GM19238 (cell line): ENCODE results near the gene LRRC1.
A peak's percentile ranks its signal among the peaks of the same experiment; 100 is the strongest.
"Not testable (repeated sequence)": the region's sequence is repeated elsewhere in the genome, so short reads cannot be mapped to it uniquely, and the experiment has no call there.

Source experiments
- DNase-seq: peaks from one replicate; pipeline ENCODE4 v3.0.0; 2011; ENCODE audit warnings: low spot score; ENCODE audit not compliant: insufficient read length

Gene LRRC1

DNA sequence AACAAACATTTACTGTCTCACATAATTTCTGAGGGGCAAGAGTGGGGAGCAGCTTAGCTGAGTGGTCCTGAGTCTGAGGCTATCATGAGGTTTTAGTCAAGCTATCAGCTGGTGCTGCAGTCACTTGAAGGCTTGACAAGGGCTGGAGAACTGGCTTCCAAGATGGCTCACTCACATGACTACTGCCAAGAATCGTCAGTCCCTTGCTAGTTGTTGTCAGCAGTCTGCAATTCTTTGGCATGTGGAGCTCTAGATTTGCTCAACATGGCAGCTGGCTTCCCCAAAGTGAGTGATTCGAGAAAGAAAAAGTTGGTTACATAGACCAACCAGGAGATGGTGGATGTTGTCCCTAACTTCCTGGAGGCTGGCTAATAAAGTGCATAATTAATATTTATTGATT lies 2.8 kb upstream of the LRRC1 start:
- DNase-seq, result no peak

DNA sequence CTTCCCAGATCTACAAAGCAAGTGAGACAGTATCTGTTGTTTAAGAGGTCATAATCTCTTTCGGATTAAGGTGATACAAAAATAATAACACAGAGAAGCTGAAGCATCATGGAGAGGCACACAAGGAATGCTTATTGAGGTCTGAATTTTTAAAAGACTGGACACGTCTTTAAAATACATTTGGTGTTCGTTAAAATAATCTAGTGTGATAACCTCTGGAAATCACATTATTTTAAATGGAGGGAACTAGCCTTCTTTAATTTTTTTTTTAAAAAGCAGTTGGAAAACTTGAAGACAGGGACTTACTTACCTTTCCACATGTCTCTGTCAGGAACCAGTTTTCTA lies 1.9 kb upstream of the LRRC1 start:
- DNase-seq, result no peak

DNA sequence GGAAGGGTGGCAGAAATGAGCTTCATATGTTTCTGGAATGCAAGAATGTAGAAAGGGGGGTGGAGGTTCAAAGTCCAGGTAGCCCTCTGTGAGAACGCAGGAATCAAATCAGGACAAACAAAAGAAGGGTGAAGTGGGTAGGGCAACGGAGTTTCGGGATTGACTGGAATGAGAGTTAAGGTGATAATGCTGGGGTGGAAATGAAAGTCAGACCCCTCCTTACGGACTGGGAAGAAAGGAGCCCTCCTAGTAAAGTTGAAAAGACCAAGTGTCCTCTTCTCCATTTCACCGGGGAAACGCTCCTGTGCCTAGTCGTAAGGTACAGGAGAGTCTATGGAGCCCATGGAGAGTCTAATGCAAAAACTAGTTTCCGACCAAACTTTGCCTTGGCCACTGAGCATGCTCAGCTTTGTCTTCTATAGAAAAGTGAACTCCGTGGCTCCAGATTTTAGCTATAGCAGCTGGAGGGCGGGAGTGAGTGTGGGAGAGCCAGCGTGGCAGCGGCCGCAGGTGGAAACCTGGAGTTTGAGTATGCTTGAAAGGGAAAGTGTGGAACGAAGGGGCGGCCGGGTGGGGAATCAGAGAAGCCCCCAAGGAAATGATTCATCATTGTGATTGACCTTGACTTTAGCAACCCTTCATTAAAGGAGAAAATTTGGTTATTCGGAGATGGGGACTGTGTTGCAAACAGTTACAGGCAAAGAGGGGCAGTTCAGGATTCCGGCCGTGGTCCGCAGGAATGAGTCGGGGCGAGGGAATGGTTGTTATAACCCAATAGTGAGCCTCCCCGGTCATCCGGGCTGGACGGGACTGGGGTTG lies 1.3 kb upstream of the LRRC1 start:
- peak; percentile 24 for DNase-seq

DNA sequence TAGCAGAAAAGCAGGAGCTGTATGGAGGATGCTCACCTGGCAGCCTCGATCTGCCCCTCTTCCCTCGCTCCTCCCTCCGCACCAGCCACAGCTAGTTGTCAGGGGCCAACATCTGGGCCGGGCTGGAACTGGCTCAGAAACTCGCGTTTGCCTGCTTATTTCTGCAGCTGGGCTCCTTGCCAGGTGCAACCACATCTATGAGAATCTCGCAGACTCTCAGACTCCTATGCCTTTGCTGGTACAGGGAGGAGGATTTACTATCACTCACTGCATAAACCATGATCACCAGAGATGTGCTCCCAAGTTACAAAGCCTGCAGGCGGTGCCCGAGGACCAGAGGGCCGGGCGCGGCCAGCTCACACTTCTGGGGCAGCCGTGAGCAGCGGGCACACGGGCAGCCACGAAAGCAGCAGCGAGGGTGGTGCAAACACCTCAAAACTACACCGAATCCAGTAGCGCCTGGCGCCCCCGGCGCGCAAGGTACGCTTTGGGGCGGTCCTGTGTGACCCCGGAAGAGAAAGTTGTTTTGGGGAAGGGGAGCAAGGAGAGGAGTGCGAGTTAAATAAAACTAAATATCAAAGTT lies 577 bp upstream of the LRRC1 start:
- peak; percentile 34 for DNase-seq

DNA sequence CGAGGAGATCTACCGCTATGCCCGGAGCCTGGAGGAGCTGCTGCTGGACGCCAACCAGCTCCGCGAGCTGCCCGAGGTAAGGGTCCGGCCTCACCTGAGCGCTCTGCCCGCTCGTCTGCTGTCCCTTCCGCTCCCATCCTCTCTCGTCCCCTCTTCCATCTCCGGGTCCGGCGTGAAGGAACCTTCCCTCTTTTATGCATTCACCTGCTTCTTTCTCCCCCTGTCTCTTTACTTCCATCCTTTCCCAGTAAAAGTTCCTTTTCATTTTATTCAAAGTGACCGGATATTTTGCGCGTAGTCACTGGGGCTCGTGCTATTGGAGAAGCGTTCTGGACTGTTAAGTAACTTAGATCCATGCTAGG lies 516 bp downstream of the LRRC1 start:
- no peak for DNase-seq

DNA sequence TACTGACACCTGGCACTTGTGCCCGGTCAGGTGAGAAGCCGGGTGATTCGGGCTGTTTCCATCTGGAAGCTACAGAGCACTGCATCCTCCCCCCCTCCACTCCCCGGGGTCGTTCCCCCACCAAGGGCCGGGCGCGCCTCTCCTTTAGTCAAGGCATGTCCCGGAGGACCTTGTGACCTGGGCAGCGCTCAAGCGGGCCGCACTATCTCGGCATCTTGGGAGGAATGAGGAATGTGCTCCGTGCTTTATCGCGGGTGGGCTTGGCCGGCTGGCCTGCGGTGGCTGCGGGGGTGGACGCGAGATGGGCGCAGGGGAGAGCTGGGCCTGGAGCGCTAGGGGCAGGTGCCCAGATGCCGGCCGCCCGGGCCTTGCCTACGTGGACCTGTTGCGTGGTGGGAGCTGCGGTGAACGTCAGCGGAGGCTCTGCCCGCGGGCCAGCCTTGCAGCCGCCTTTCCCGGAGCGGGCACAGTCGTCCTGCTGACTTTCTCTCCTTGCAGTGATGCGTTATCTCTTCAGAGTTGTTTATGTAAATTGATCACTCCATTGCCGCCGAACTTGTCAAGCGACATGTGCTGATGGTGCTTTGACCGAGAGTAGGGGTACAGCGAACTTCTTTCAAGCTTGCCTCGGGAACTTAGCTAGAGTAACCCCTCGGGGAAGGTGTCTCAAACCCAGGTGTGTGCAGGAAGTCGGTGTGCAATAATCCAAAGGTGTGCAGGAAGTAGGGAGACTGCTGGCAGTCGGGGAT lies 1.1 kb downstream of the LRRC1 start:
- no peak for DNase-seq

DNA sequence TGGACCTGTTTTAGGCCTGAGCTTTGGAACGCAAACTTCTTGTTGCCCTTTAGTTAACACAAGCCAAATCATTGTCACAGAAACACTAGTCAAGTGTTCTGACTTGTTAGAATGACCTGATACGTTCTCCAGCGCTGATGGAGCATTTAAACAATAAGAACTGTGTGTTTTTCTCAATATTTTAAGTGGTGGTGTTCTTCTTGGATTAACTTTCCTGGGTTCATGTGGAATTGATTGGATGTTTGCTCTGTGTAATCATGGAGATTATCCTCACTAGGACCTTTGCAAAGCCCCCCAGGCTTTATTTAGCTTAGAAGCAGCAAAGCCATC lies 1.6 kb downstream of the LRRC1 start:
- DNase-seq, result no peak

DNA sequence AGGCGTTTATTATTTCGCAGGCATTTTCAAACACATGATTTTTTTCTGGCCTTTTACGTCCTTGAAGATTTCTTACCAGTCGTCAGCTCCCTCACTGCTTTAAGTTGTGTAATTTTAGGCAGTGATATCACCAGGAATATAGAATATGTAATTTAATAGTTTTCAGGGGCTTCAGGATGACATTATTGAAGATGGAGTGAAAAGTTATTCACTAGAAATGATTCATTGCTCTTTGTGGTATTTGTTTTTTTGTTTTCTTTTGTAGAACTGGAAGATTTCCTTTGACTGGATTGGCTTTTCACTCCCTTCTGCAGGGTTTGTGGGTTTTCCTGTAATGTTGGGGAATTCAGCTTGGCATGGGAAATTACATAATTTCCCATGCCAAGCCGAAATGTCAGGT lies 2.0 kb downstream of the LRRC1 start:
- DNase-seq, result no peak

DNA sequence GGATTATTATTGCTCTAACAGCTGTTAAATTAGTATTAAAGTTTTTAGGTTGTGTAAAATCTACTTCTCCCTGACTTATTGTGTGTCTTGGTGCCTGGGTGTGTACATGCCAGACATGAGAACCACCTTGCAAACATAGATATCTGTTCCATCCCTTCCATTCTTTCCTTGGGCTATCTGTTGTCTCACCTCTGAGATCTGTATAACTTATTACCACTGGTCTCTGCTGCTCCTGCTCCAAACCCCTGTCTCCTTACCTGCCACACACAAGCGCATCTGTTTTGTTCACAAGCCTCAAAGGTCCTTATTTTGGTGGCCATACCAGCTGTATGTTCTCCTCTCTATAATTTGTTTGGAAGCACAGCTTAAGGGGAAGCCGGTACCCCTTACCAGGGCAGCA lies 2.5 kb downstream of the LRRC1 start:
- no peak for DNase-seq

DNA sequence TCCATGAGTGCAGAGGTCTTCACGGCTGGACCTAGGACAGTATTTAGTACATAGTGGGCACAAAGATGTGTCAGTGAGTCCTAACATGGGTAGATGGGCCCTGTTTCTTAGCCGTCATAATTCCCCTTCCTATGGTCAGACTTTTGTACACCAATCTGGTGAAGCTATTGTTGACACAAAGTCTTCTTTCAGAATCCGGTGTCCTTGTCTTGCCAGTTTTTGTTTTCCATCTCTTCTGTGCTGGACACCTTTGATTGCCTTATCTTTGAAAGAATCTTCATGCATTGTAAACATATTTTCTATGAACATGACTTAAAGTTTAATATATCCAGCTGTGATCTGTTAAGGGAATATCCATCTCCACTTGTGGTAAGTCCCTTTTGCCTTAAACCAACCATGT lies 4.5 kb downstream of the LRRC1 start:
- no peak for DNase-seq

DNA sequence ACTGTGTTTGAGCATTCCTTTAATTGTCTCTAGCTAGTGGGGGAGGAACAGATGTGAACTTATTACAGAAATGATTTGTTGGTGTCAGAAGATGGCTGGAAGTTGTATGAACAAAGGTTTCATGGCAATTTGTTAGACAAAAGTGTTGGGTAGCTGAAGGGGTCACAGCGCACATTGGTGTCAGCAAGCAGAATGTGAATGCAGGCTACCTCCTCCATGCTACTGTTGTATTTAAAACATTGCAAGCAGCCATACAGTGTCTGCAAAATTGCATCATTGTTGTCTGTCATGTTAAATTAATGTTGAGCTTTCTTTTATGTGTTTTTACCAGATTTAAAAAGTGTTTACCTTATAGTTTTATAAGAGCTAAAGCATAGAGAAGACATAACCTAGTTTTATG lies 6.2 kb downstream of the LRRC1 start:
- no peak for DNase-seq

DNA sequence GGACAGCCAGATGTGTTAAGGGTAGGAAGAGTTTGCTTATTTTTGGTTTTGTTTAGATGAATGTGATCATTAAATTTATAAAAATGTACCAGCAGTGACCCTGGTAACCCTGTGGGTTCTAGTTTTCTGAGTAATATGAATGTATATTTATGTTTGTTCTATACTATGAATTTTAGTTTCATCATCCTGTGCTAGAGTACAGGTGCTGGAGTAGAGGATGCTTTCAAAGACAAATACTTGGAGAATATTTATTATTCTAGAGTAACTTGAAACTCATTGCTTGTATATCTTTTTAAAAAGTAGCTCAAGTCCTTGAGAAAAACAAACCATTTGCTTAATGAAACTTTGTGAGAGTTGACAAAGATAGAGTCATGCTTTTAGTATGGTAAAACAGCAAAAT lies 7.8 kb downstream of the LRRC1 start:
- no peak for DNase-seq

DNA sequence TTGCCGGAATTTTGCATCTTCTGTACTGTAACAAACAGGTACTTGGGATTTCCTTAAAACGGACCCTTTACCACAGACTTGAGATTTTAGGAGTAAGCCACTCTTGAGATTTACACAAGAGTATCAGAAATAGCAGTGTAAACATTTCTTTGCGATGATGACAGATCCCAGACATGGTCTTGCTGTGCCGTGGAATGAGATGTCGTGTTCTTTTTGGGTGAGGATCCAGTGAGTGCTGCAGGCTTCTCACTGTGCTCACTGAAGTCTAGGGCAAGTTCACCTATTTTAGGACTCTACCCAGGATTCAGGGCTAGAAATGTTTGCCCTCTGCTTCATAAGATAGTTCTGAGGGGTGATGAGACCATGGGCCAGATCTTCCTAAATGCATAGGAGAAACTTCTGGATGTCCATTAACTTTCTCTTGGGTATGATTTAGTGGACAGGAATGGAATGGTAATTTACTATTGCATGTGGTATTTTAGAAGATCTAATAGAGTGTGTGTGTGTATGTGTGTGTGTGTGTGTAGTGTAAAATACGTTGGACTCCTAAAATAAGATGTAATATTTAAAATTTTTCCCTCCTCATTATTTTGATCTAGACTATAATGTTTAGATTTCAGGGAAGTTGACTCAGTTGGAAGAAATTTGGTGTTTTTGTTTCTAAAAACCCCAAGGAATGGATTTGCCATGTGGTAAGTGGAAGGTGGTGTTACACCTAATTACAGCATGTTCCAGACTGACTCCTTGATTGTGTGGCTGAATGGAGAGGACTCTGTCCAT lies 8.5 kb downstream of the LRRC1 start:
- no peak for DNase-seq

DNA sequence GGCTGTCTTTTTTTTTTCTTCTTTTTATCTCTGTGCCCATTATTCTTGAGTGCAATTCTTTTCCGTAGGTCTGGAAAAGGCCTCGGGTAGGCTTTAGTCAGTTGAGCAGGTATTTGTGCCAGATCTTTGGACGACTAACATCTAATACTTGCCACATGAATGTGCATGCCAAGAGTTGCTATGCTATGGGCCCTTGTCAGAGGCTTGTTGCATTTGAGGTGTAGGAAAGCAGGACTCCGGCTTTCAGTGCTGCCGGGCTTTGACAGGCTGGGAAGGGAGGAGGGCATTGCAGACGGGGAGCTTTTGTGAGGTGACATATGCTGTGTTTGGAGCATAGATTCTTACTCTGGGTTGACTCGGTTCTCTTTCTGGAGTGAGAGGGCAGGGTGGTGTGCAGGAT lies 10.2 kb downstream of the LRRC1 start:
- no peak for DNase-seq

DNA sequence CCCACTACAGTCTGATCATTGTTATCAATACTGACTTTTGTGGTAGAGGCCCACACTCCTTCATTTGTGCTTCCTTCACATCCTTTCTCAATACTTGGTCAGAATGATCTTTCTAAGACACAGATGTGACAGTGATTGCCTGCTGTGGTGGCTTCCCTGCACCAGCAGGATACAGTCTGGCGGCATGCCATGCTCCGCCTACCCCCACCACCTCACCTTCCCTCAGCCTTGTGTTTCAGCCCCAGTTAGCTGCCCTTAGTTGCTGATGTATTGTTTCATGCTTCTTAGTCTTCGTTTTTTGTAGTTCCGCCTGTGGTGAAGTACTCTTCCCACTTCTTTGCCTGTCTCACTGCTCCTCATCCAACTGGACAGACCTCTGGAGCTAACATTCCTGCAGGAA lies 10.9 kb downstream of the LRRC1 start:
- no peak for DNase-seq

DNA sequence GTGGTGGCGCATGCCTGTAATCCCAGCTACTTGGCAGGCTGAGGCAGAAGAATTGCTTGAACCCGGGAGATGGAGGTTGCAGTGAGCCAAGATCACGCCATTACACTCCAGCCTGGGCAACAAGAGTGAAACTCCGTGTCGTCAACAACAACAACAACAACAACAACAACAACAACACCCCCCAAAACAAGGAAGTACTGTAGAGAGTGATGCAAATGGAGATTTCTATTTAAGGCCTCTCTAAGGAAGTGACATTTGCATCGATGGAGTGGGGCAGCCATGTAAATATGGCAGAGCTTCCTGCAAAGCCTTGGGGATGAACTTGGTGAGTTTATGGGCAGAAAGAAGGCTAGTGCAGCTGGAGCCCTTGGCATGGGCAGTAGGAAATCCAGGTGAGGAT lies 12.8 kb downstream of the LRRC1 start:
- not testable (repeated sequence) for DNase-seq

DNA sequence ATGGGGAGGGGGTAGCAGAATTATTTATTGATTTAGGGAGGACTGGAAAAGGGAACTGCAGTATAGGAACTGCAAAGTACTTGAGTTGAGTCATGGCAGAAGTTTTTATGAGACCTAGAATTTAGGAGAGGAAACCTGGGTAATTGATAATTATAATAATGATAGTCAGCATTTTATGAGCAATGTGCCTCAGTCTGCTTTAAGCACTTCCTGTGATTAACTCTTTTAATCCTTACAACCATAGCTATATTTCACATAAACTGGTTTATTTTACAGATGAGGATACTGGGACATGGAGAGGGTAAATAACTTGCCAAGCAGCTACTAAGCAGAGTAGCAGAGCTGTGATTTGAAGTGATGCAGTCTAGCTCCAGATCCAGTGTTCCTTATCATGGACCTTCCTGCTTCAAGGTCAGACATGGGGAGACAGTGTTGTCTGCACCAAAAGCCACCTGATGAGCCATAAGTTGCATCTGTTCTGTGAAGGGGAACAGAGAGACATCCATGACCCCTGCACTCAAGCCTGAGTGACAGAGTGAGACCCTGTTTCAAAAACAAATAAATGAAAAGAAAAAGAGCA lies 13.6 kb downstream of the LRRC1 start:
- no peak for DNase-seq

DNA sequence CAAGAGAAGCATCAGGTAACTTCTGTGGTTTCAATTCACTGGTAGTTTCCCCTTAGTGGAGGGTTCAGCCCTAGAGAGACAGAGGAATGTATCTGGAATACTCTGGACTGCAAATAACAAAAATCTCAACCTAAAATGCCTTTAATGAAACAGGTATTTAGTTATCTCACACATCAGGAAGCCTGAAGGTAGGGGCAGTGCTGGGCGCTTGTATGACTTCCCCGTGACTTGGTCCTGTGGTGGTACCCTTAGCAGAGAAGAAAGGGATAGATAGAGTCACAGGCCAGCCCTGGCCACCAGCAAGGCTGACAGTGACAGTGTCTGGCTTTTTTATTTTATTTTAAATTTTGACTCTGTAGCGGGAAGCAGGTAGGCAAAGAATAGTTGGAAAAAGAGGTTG lies 14.9 kb downstream of the LRRC1 start:
- no peak for DNase-seq

DNA sequence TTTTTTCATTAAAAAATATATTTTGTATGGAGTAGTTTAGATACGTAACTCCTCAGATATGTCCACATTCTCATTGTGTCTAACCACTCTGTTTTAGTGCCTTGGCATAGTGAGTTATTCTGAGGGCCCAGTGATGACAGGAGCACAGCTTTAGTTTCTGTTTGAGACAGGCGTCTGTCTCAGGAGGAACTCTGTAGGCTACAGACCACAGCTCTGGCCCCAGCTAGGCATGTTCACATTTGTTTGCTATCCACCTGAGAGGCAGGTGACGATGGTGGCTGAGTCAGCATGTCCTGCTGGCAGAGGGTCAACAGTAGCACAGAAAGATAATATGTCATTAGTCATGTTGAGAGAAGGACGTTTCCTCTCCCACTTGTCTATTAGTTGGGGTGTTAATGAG lies 16.3 kb downstream of the LRRC1 start:
- peak; percentile 49 for DNase-seq

DNA sequence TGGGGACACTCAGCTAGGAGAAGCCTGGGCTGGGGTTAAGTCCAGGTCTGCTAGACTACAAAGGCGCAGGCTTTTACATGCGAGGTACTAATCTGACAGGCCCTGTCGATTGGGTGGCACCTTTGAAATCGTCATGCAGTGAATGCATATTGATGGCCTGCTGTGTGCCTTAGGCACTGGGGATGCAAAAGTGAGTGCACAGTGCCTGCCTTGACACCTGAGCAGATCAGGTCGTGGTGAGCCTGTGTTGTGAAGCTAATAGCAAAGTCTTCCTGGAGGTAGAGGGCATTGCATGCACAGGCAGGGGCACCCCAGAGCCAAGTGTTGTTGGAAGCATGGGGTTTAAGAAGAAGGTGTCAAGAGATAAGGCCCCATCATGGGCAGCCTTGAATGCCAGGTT lies 16.9 kb downstream of the LRRC1 start:
- DNase-seq, result no peak

DNA sequence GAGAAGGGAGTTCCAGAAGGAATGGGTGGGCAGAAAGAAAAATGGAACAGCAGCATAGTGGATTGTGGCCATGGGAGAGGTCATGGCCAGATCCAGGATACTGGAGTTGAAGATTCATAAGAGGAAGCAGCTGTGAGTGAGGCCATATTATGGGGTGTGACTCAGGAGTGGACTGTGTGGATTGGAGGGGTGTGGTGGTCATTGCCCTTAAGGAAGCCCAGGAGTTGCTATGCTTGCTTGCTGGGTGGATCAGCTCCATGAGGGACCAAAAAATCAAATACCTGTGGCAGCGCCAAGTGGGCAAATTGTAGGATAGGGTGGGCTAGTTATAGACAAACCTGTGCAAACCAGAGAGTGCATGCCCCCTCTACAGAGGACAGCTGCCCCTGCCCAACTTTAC lies 18.3 kb downstream of the LRRC1 start:
- no peak for DNase-seq

DNA sequence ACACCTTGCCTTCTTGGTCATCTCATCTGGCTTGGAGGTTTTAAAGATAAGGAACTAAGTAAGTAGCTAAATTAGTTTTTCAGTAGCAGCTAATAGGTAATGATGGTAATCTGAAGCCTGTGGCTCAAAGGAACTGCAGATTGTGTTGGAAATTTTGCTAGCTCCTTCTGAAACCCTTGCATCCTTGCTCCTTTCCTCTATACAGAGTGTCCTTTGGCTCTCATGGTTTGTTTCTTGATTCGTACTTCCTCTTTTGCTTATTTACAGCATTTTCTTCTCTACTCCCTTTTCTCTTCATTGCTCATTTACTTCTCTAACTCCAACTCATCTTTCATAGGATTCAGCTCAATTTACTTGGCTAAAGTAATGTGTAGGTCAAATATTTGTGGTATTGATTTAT lies 19.0 kb downstream of the LRRC1 start:
- no peak for DNase-seq
